K562 (cell line): ENCODE results near the gene FAM149A. TPM values are rescaled to one million over a fixed set of nuclear protein-coding genes. Genes with fewer than 3 reads are reported as not detected.

Experiments used
- ARNT ChIP-seq, 2 experiments: fragments of 450-650 bp; IDR thresholded peaks; 2 replicates each; pipeline ENCODE4 v1.6.1; 2016; ENCODE audit warnings: mild to moderate bottlenecking in 1 of 2
- CBFA2T2 ChIP-seq: fragments of 450-650 bp; conservative IDR thresholded peaks from 2 replicates; pipeline ENCODE4 v1.6.1; 2017; ENCODE audit warnings: mild to moderate bottlenecking
- EP400 ChIP-seq: fragments of 450-650 bp; IDR thresholded peaks from 2 replicates; pipeline ENCODE4 v1.6.1; 2017; ENCODE audit warnings: antibody characterized with exemption, mild to moderate bottlenecking, moderate library complexity
- HMGN3 ChIP-seq: IDR thresholded peaks from 2 replicates; pipeline ENCODE4 v1.6.1; 2011; ENCODE audit warnings: borderline replicate concordance, low read depth, mild to moderate bottlenecking, mixed read lengths, low read length; ENCODE audit not compliant: insufficient read length; ENCODE audit errors: extremely low read depth
- L3MBTL2 ChIP-seq: fragments of 450-650 bp; IDR thresholded peaks from 2 replicates; pipeline ENCODE4 v1.6.1; 2016; ENCODE audit warnings: mild to moderate bottlenecking, moderate library complexity
- MCM7 ChIP-seq, 2 experiments: fragments of 450-650 bp; IDR thresholded peaks; 2 replicates each; pipeline ENCODE4 v1.6.1; 2016 to 2018
- NR2C1 ChIP-seq, 2 experiments: fragments of 450-650 bp; IDR thresholded peaks; 2 replicates each; pipeline ENCODE4 v1.6.1; 2017; ENCODE audit warnings: mild to moderate bottlenecking in 2 of 2, antibody characterized with exemption in 1 of 2, inconsistent platforms in 1 of 2, missing compliant biosample characterization in 1 of 2, missing genetic modification characterization in 1 of 2
- RBBP5 ChIP-seq: fragments of 200-600 bp; sonication (generic); IDR thresholded peaks from 2 replicates; pipeline ENCODE4 v1.6.1; 2012; ENCODE audit warnings: borderline replicate concordance, mild to moderate bottlenecking, low read length, control low read depth, inconsistent platforms; ENCODE audit not compliant: insufficient read depth, poor library complexity, severe bottlenecking
- RCOR1 ChIP-seq, 2 experiments: IDR thresholded peaks; 2 replicates each; pipeline ENCODE4 v1.6.1; 2012; ENCODE audit warnings: low read depth in 2 of 2, low read length in 2 of 2, borderline replicate concordance in 1 of 2, improper control_type of control experiment in 1 of 2
- SIN3B ChIP-seq: fragments of 450-650 bp; IDR thresholded peaks from 2 replicates; pipeline ENCODE4 v1.6.1; 2017; ENCODE audit warnings: low read depth, mild to moderate bottlenecking, moderate library complexity
- SMARCA4 ChIP-seq: fragments of 450-650 bp; IDR thresholded peaks from 2 replicates; pipeline ENCODE4 v1.6.1; 2016
- polyA plus RNA-seq, 8 experiments: library from polyadenylated mRNA; depleted of rRNA in 4 of 8; stranded (reverse) in 5 of 8; unstranded in 3 of 8; fragments of >200 nt; fragmentation: Nextera tagmentation in 2 of 8; fragmentation: Illumina TruSeq in 1 of 8; extraction: Ambion mirVana in 2 of 8; extraction: Trizol in 1 of 8; gene quantifications; 2 replicates each; pipeline versions ENCODE4 v1.2.1 to v1.2.3, GENCODE V29; 2011 to 2014; ENCODE audit warnings: inconsistent platforms in 1 of 8, missing spikeins in 1 of 8
- total RNA-seq, 7 experiments: library from RNA; depleted of rRNA in 6 of 7; stranded (reverse); fragments of >200 nt in 6 of 7; fragmentation: Illumina TruSeq in 2 of 7; extraction: Trizol in 2 of 7; gene quantifications; 2 replicates each; pipeline versions ENCODE4 v1.2.1 to v1.2.3, GENCODE V29; 2011 to 2021; ENCODE audit warnings: low replicate concordance in 1 of 7
- TF ChIP-seq, protein P1 (sequence below): sonication (generic); formaldehyde crosslinking; IDR thresholded peaks from 2 replicates; pipeline ENCODE4 v1.8.0; 2022; ENCODE audit warnings: missing genetic modification reagents, mild to moderate bottlenecking, moderate library complexity, borderline replicate concordance
- TF ChIP-seq, protein P2 (sequence below), 2 experiments: fragments of 450-650 bp; IDR thresholded peaks; 2 replicates each; pipeline ENCODE4 v1.6.1; 2018; ENCODE audit warnings: mild to moderate bottlenecking in 2 of 2, low read depth in 1 of 2; ENCODE audit not compliant: partially characterized antibody in 2 of 2
- TF ChIP-seq, protein P3 (sequence below): fragments of 250-450 bp; sonication (Bioruptor Pico); IDR thresholded peaks from 2 replicates; pipeline ENCODE4 v1.5.0; 2020; ENCODE audit warnings: mild to moderate bottlenecking, borderline replicate concordance
- TF ChIP-seq, protein P4 (sequence below): fragments of 250-450 bp; sonication (Bioruptor Pico); IDR thresholded peaks from 2 replicates; pipeline ENCODE4 v1.8.0; 2021; ENCODE audit warnings: moderate library complexity, mild to moderate bottlenecking, inconsistent platforms
- TF ChIP-seq, protein P5 (sequence below): fragments of 450-650 bp; formaldehyde crosslinking; IDR thresholded peaks from 2 replicates; pipeline ENCODE4 v1.4.0; 2020; ENCODE audit warnings: mild to moderate bottlenecking, mixed read lengths

Gene FAM149A
- total and polyA plus RNA-seq, 9 of the 15 experiments (the other 6 are each of a cell fraction or from before 2014, with no cell fraction given), result not detected

DNA sequence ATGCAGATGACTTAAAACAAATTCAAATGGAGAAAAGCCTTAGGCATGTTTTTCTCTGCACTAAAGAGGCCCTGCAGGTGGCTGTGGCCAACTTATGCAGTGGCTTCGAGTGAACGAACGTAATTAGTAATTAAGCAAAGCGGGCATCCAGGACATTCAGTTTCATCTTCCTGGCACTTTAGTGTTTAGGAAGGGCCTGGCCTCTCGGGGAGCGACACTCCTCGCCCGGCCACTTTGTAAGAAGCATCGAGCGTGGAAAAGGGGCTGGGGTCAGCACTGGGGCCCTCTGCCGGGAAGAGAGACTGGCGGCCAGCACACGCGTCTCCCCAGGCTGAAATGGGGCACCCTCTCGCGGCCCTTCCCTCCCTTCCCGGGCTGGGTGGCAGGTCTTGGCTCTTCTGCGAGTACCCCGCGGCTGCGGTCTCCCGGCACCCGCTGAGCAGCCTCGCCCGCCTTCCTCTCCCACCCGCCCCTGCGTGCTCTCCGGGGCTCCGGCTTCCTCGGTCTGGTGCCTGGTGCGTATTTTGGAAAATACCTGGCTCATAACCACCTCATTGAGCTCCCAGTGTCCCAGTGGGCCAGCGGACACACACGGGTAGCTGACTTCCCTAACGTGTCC, 86.2 kb downstream of the FAM149A start (continued):
- TF ChIP-seq, protein P1, sequence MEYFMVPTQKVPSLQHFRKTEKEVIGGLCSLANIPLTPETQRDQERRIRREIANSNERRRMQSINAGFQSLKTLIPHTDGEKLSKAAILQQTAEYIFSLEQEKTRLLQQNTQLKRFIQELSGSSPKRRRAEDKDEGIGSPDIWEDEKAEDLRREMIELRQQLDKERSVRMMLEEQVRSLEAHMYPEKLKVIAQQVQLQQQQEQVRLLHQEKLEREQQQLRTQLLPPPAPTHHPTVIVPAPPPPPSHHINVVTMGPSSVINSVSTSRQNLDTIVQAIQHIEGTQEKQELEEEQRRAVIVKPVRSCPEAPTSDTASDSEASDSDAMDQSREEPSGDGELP, result no peak; the same call in 1 of the 2 replicates
- TF ChIP-seq, protein P2, sequence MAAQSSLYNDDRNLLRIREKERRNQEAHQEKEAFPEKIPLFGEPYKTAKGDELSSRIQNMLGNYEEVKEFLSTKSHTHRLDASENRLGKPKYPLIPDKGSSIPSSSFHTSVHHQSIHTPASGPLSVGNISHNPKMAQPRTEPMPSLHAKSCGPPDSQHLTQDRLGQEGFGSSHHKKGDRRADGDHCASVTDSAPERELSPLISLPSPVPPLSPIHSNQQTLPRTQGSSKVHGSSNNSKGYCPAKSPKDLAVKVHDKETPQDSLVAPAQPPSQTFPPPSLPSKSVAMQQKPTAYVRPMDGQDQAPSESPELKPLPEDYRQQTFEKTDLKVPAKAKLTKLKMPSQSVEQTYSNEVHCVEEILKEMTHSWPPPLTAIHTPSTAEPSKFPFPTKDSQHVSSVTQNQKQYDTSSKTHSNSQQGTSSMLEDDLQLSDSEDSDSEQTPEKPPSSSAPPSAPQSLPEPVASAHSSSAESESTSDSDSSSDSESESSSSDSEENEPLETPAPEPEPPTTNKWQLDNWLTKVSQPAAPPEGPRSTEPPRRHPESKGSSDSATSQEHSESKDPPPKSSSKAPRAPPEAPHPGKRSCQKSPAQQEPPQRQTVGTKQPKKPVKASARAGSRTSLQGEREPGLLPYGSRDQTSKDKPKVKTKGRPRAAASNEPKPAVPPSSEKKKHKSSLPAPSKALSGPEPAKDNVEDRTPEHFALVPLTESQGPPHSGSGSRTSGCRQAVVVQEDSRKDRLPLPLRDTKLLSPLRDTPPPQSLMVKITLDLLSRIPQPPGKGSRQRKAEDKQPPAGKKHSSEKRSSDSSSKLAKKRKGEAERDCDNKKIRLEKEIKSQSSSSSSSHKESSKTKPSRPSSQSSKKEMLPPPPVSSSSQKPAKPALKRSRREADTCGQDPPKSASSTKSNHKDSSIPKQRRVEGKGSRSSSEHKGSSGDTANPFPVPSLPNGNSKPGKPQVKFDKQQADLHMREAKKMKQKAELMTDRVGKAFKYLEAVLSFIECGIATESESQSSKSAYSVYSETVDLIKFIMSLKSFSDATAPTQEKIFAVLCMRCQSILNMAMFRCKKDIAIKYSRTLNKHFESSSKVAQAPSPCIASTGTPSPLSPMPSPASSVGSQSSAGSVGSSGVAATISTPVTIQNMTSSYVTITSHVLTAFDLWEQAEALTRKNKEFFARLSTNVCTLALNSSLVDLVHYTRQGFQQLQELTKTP (IDR thresholded peaks at IDR 0.05; ENCODE audit: low read depth in 1 of 2, partially characterized antibody in 2 of 2), result peak in 1 of 2 experiments; percentile 8
- TF ChIP-seq, protein P3, sequence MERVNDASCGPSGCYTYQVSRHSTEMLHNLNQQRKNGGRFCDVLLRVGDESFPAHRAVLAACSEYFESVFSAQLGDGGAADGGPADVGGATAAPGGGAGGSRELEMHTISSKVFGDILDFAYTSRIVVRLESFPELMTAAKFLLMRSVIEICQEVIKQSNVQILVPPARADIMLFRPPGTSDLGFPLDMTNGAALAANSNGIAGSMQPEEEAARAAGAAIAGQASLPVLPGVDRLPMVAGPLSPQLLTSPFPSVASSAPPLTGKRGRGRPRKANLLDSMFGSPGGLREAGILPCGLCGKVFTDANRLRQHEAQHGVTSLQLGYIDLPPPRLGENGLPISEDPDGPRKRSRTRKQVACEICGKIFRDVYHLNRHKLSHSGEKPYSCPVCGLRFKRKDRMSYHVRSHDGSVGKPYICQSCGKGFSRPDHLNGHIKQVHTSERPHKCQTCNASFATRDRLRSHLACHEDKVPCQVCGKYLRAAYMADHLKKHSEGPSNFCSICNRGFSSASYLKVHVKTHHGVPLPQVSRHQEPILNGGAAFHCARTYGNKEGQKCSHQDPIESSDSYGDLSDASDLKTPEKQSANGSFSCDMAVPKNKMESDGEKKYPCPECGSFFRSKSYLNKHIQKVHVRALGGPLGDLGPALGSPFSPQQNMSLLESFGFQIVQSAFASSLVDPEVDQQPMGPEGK (CRISPR knock-in tag), result no peak
- TF ChIP-seq SIN3B (no peak), HMGN3 (no peak), SMARCA4 (no peak), EP400 (no peak), L3MBTL2 (no peak; the same call in 1 of the 2 replicates), NR2C1 (IDR thresholded peaks at IDR 0.05) (no peak), NR2C1 (tag; IDR thresholded peaks at IDR 0.05) (no peak), RBBP5 (no peak), ARNT (IDR thresholded peaks at IDR 0.05) (no peak), CBFA2T2 (no peak), RCOR1 (IDR thresholded peaks at IDR 0.05; ENCODE audit: borderline replicate concordance in 1 of 2, low read depth in 2 of 2, low read length in 2 of 2) (no peak), MCM7 (IDR thresholded peaks at IDR 0.05) (no peak)
- TF ChIP-seq, protein P4, sequence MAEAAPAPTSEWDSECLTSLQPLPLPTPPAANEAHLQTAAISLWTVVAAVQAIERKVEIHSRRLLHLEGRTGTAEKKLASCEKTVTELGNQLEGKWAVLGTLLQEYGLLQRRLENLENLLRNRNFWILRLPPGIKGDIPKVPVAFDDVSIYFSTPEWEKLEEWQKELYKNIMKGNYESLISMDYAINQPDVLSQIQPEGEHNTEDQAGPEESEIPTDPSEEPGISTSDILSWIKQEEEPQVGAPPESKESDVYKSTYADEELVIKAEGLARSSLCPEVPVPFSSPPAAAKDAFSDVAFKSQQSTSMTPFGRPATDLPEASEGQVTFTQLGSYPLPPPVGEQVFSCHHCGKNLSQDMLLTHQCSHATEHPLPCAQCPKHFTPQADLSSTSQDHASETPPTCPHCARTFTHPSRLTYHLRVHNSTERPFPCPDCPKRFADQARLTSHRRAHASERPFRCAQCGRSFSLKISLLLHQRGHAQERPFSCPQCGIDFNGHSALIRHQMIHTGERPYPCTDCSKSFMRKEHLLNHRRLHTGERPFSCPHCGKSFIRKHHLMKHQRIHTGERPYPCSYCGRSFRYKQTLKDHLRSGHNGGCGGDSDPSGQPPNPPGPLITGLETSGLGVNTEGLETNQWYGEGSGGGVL (CRISPR knock-in tag), result no peak
- TF ChIP-seq, protein P5, sequence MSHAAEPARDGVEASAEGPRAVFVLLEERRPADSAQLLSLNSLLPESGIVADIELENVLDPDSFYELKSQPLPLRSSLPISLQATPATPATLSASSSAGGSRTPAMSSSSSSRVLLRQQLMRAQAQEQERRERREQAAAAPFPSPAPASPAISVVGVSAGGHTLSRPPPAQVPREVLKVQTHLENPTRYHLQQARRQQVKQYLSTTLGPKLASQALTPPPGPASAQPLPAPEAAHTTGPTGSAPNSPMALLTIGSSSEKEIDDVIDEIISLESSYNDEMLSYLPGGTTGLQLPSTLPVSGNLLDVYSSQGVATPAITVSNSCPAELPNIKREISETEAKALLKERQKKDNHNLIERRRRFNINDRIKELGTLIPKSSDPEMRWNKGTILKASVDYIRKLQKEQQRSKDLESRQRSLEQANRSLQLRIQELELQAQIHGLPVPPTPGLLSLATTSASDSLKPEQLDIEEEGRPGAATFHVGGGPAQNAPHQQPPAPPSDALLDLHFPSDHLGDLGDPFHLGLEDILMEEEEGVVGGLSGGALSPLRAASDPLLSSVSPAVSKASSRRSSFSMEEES, result no peak
